Measurements from ENCODE around the gene RASL11A.

DNA sequence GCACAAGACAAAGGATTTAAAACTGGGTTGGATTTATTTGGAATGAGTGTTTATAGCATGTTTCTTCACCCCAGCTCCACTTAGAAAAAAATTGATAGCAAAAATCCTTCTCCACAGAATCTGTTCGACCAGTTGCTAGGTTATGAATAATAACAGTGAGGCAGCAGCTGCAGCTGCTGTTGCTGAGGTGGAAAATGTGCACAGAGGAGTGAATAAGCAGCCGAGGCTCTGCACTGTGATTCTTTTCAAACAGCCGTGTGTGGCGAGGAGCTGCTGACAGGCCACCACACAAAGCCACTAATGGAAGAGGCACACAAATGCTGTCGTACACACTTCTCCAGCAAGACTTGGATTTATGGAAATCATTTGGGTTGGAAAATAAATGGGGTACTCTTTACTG, 6.4 kb upstream of the RASL11A start:
- no peak for TF ChIP-seq BACH2 (CRISPR knock-in tag; IDR thresholded peaks at IDR 0.05; ENCODE audit: borderline replicate concordance)
- no peak for TF ChIP-seq ZFP3 (CRISPR knock-in tag; IDR thresholded peaks at IDR 0.05)
- TF ChIP-seq, protein P1, sequence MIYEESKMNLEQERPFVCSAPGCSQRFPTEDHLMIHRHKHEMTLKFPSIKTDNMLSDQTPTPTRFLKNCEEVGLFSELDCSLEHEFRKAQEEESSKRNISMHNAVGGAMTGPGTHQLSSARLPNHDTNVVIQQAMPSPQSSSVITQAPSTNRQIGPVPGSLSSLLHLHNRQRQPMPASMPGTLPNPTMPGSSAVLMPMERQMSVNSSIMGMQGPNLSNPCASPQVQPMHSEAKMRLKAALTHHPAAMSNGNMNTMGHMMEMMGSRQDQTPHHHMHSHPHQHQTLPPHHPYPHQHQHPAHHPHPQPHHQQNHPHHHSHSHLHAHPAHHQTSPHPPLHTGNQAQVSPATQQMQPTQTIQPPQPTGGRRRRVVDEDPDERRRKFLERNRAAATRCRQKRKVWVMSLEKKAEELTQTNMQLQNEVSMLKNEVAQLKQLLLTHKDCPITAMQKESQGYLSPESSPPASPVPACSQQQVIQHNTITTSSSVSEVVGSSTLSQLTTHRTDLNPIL (CRISPR knock-in tag; IDR thresholded peaks at IDR 0.05; ENCODE audit: low read depth), result no peak
- no peak for TF ChIP-seq CSDC2 (CRISPR knock-in tag; IDR thresholded peaks at IDR 0.05)
- TF ChIP-seq ARNTL (CRISPR knock-in tag; IDR thresholded peaks at IDR 0.05; ENCODE audit: borderline replicate concordance, low read depth), result no peak
- no peak for TF ChIP-seq ESRRG (CRISPR knock-in tag; IDR thresholded peaks at IDR 0.05)
- TF ChIP-seq RARB (CRISPR knock-in tag; IDR thresholded peaks at IDR 0.05), result no peak
- no peak for TF ChIP-seq ZNF565 (CRISPR knock-in tag; conservative IDR thresholded peaks at IDR 0.05; ENCODE audit: low read depth)
- no peak for TF ChIP-seq PPARA (CRISPR knock-in tag; IDR thresholded peaks at IDR 0.05; ENCODE audit: borderline replicate concordance)
- no peak for TF ChIP-seq ZFP30 (CRISPR knock-in tag; IDR thresholded peaks at IDR 0.05)
- TF ChIP-seq, protein P2, sequence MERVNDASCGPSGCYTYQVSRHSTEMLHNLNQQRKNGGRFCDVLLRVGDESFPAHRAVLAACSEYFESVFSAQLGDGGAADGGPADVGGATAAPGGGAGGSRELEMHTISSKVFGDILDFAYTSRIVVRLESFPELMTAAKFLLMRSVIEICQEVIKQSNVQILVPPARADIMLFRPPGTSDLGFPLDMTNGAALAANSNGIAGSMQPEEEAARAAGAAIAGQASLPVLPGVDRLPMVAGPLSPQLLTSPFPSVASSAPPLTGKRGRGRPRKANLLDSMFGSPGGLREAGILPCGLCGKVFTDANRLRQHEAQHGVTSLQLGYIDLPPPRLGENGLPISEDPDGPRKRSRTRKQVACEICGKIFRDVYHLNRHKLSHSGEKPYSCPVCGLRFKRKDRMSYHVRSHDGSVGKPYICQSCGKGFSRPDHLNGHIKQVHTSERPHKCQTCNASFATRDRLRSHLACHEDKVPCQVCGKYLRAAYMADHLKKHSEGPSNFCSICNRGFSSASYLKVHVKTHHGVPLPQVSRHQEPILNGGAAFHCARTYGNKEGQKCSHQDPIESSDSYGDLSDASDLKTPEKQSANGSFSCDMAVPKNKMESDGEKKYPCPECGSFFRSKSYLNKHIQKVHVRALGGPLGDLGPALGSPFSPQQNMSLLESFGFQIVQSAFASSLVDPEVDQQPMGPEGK (CRISPR knock-in tag; IDR thresholded peaks at IDR 0.05; ENCODE audit: borderline replicate concordance), result no peak
- TF ChIP-seq, protein P3, sequence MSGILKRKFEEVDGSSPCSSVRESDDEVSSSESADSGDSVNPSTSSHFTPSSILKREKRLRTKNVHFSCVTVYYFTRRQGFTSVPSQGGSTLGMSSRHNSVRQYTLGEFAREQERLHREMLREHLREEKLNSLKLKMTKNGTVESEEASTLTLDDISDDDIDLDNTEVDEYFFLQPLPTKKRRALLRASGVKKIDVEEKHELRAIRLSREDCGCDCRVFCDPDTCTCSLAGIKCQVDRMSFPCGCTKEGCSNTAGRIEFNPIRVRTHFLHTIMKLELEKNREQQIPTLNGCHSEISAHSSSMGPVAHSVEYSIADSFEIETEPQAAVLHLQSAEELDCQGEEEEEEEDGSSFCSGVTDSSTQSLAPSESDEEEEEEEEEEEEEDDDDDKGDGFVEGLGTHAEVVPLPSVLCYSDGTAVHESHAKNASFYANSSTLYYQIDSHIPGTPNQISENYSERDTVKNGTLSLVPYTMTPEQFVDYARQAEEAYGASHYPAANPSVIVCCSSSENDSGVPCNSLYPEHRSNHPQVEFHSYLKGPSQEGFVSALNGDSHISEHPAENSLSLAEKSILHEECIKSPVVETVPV (CRISPR knock-in tag; IDR thresholded peaks at IDR 0.05), result no peak

Measured in SK-N-SH treated with all-trans-retinoic acid at 6 μM for 48 hours (cell line).